ENCODE measurements around the gene TBL3.

The TBL3 gene

GRCh38 chr16:1982013-1982433 lies 10.2 kb downstream of the TBL3 start:
- Mint-ChIP-seq H3K27ac (no peak overlapping the region), H3K27me3 (ENCODE audit: low read depth, poor library complexity) (peaks cover 64% of the 10 kb centered on the region), H3K36me3 (ENCODE audit: low read depth) (peaks cover 12% of the 10 kb centered on the region), H3K9me3 (no peaks in the 10 kb centered on the region), H3K4me3 (no peak overlapping the region), H3K4me1 (peaks cover 17% of the 10 kb centered on the region)
- DNase-seq: no peak
- TF ChIP-seq, protein P1, sequence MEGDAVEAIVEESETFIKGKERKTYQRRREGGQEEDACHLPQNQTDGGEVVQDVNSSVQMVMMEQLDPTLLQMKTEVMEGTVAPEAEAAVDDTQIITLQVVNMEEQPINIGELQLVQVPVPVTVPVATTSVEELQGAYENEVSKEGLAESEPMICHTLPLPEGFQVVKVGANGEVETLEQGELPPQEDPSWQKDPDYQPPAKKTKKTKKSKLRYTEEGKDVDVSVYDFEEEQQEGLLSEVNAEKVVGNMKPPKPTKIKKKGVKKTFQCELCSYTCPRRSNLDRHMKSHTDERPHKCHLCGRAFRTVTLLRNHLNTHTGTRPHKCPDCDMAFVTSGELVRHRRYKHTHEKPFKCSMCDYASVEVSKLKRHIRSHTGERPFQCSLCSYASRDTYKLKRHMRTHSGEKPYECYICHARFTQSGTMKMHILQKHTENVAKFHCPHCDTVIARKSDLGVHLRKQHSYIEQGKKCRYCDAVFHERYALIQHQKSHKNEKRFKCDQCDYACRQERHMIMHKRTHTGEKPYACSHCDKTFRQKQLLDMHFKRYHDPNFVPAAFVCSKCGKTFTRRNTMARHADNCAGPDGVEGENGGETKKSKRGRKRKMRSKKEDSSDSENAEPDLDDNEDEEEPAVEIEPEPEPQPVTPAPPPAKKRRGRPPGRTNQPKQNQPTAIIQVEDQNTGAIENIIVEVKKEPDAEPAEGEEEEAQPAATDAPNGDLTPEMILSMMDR (IDR thresholded peaks at IDR 0.05): no peak

GRCh38 chr16:1982991-1983543 lies 11.2 kb downstream of the TBL3 start:
- H3K4me1 Mint-ChIP-seq: peaks cover 17% of the 10 kb centered on the region
- H3K27me3 Mint-ChIP-seq (ENCODE audit: low read depth, poor library complexity): peaks cover 65% of the 10 kb centered on the region
- peak overlapping the region; percentile 79 for H3K4me3 Mint-ChIP-seq
- H3K9me3 Mint-ChIP-seq: no peaks in the 10 kb centered on the region
- peaks cover 14% of the 10 kb centered on the region for H3K36me3 Mint-ChIP-seq (ENCODE audit: low read depth)
- no peak for DNase-seq
- peak overlapping the region; percentile 61 for H3K27ac Mint-ChIP-seq
- TF ChIP-seq, protein P1 (IDR thresholded peaks at IDR 0.05): no peak

DNA sequence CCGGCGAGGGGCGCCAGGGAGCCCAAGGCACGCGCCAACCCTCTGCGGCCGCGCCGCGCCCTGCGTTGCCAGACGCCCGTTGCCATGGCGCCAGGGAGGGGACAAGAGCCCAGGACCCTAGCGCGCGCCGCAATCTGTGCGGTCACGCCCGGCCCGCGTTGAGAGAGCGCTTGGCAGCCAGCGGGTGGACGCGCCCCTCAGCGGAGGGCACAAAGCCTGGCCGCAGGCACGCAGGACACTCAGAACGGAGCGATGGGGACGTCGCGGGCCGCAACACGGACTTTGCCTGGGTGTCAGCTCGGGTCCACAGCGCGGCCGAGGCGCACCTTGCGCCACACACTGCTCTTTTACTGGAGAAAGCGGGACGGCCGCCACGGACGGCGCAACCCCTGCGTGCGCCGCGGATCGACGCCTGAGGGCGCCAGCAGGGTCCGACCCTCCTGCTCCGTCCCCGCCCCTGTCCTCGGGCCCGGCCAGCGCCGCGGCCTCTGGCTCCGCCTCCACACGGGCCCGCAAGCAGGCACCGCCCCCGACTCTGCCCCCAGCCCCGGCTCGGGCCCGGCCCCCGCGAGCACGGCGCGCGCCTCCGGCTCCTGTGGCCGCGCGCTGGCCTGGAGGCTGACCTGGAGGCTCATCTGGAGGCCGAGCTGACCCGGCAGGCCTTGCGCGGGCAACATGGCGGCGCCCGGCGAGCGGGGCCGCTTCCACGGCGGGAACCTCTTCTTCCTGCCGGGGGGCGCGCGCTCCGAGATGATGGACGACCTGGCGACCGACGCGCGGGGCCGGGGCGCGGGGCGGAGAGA lies 11.9 kb downstream of the TBL3 start, which contains the start of gene GFER:
TSS of gene GFER (plus strand) at position 650 of the 803 bp plus-strand sequence. CDS start at position 676, 26 bp downstream.
- Mint-ChIP-seq H3K9me3 (no peaks in the 10 kb centered on the region), H3K4me1 (peaks cover 21% of the 10 kb centered on the region), H3K4me3 (peak within 1 kb of the TSS; percentile 89), H3K27me3 (ENCODE audit: low read depth, poor library complexity) (peaks cover 65% of the 10 kb centered on the region), H3K27ac (peak within 1 kb of the TSS; percentile 61), H3K36me3 (ENCODE audit: low read depth) (peaks cover 14% of the 10 kb centered on the region)
- TF ChIP-seq, protein P1 (IDR thresholded peaks at IDR 0.05): no peak
- DNase-seq: peak; percentile 96

DNA sequence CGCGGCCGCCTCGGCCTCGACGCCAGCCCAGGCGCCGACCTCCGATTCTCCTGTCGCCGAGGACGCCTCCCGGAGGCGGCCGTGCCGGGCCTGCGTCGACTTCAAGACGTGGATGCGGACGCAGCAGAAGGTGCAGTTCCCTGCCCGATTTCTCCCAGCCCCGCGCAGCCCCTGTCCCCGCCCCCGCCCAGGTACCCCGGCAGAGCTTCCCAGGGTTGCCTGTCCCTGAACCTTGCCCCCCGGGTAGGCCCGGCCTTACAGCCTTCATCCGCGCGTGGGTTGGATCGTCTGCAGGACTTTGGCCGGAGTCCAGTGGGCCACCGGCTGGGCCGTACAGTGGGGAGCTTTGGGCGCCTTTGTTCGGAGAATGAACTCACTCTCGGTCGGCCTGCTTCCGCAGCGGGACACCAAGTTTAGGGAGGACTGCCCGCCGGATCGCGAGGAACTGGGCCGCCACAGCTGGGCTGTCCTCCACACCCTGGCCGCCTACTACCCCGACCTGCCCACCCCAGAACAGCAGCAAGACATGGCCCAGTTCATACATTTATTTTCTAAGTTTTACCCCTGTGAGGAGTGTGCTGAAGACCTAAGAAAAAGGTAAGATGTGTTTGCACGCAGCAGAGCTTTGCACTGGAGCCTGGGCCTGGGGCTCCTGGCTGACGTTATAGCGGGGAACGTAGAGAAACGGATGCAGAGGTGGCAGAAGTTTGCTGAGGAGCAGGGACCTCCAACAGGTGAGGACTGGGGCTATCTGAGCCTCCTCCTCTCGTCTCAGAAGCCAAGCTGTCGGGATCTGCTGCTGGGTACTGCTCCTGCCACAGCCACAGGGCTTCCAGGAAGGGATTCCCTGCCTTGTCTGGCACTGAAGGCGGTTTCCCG lies 12.7 kb downstream of the TBL3 start:
- peaks cover 26% of the 10 kb centered on the region for H3K4me1 Mint-ChIP-seq

DNA sequence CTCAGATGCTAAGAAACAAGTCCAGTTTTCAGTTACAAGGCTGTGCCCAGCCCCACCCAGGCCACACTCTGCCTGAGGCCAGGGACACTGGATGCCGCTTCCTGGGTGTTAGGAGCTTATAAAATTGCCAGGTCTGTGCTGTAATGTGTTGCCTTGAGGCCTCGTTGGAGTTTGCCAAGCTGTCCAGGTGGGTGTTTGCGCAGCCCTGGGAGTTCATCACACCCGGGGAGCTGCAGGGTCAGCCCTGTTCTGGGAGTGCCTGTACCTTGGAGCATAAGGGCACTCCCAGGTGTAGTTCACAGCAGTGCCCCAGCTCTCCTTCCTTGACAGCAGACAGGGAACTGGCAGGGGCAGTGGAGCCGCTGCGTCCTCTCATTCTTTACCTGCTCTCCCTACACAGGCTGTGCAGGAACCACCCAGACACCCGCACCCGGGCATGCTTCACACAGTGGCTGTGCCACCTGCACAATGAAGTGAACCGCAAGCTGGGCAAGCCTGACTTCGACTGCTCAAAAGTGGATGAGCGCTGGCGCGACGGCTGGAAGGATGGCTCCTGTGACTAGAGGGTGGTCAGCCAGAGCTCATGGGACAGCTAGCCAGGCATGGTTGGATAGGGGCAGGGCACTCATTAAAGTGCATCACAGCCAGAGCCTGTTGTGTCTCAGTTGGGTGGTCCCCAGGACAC lies 13.8 kb downstream of the TBL3 start:
- Mint-ChIP-seq H3K36me3 (ENCODE audit: low read depth) (peaks cover 14% of the 10 kb centered on the region), H3K4me3 (peak overlapping the region; percentile 89), H3K27me3 (ENCODE audit: low read depth, poor library complexity) (peaks cover 63% of the 10 kb centered on the region), H3K4me1 (peaks cover 26% of the 10 kb centered on the region), H3K9me3 (no peaks in the 10 kb centered on the region), H3K27ac (no peak overlapping the region)
- no peak for DNase-seq
- TF ChIP-seq, protein P1 (IDR thresholded peaks at IDR 0.05): no peak

More for the DNA sequence above, 12.7 kb downstream of the TBL3 start:
- peak overlapping the region; percentile 89 for H3K4me3 Mint-ChIP-seq
- peaks cover 68% of the 10 kb centered on the region for H3K27me3 Mint-ChIP-seq (ENCODE audit: low read depth, poor library complexity)
- no peaks in the 10 kb centered on the region for H3K9me3 Mint-ChIP-seq
- DNase-seq: no peak
- TF ChIP-seq, protein P1 (IDR thresholded peaks at IDR 0.05): no peak
- peak overlapping the region; percentile 51 for H3K27ac Mint-ChIP-seq
- H3K36me3 Mint-ChIP-seq (ENCODE audit: low read depth): peaks cover 14% of the 10 kb centered on the region

Data from nephron progenitor cell (in vitro differentiated cells).